ENCODE data around the gene LRRC37B.
"Not testable (repeated sequence)": the region's sequence is repeated elsewhere in the genome, so short reads cannot be mapped to it uniquely, and the experiment has no call there.

Gene LRRC37B

DNA sequence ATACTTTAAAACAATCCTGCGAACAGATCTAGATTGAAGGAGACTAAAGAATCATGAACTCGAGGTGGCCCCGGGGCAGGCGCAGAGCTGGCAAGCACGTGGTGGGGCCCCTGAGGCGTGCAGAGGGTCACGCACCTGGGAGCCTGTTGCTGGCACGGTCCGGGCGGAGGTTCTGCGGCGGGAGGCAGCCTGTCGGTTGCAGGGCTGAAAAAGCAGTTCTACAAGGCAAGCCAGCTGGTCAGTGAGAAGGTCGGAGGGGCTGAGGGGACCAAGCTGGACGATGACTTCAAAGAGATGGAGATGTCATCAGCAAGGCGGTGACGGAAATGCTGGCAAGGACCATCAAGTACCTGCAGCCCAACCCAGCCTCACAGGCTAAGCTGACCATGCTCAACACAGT is 33.1 kb downstream of the LRRC37B start:
- H3K4me1 ChIP-seq (ENCODE audit: control insufficient read depth, insufficient read depth, low read length); H3K4me3 ChIP-seq (ENCODE audit: insufficient read depth, low read depth, low read length); H3K27ac ChIP-seq (ENCODE audit: insufficient read depth, low read depth, low read length, poor library complexity, severe bottlenecking); H3K27me3 ChIP-seq (ENCODE audit: control insufficient read depth, insufficient read depth, low read length, poor library complexity, severe bottlenecking); H3K9me3 ChIP-seq (ENCODE audit: control insufficient read depth, low read length): not testable (repeated sequence)
- WGBS, 2 experiments, result 92 to 94% methylated on average over 17 of the region's 17 CpGs
- peaks cover 13% of the 10 kb centered on the region for H3K36me3 ChIP-seq (ENCODE audit: control insufficient read depth, insufficient read depth, low read length)

DNA sequence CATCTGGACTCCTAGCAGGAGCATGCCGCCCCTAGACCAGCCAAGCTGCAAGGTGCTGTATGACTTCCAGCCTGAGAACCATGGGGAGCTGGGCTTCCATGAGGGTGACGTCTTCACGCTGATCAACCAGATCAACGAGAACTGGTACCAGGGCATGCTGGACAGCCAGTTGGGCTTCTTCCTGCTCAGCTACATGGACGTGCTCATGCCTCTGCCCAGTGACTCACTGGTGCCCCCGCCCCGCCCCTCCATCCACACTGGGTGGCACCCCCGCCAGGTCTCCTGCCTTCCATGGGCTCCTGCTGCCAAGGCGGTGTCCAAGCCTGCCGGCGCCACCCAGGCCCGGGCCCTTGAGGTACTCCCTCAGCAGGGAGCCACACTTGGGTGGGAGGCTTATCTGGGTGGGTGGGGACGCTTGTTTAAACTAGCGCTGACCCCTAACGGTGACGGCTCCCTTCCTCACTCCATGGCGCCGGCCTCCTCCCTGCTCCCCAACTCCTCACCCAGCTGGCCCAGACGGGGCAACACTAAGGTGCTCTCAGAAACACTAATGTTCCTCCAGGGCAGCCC is 34.2 kb downstream of the LRRC37B start:
- H3K9me3 ChIP-seq (ENCODE audit: control insufficient read depth, low read length); H3K27ac ChIP-seq (ENCODE audit: insufficient read depth, low read depth, low read length, poor library complexity, severe bottlenecking); H3K4me3 ChIP-seq (ENCODE audit: insufficient read depth, low read depth, low read length); H3K36me3 ChIP-seq (ENCODE audit: control insufficient read depth, insufficient read depth, low read length); H3K27me3 ChIP-seq (ENCODE audit: control insufficient read depth, insufficient read depth, low read length, poor library complexity, severe bottlenecking); H3K4me1 ChIP-seq (ENCODE audit: control insufficient read depth, insufficient read depth, low read length): not testable (repeated sequence)
- 95 to 97% methylated on average over 19 of the region's 19 CpGs for WGBS, 2 experiments

GRCh38 chr17:32042266-32042665 is 35.1 kb downstream of the LRRC37B start:
- H3K4me1 ChIP-seq (ENCODE audit: control insufficient read depth, insufficient read depth, low read length); H3K4me3 ChIP-seq (ENCODE audit: insufficient read depth, low read depth, low read length); H3K36me3 ChIP-seq (ENCODE audit: control insufficient read depth, insufficient read depth, low read length); H3K27ac ChIP-seq (ENCODE audit: insufficient read depth, low read depth, low read length, poor library complexity, severe bottlenecking); H3K27me3 ChIP-seq (ENCODE audit: control insufficient read depth, insufficient read depth, low read length, poor library complexity, severe bottlenecking); H3K9me3 ChIP-seq (ENCODE audit: control insufficient read depth, low read length): not testable (repeated sequence)
- WGBS, 2 experiments, result 97 to 98% methylated on average over 10 of the region's 11 CpGs

- 94 to 96% methylated on average over 2 to 3 of the region's 3 CpGs for WGBS, 2 experiments
- H3K36me3 ChIP-seq (ENCODE audit: control insufficient read depth, insufficient read depth, low read length); H3K27ac ChIP-seq (ENCODE audit: insufficient read depth, low read depth, low read length, poor library complexity, severe bottlenecking); H3K4me1 ChIP-seq (ENCODE audit: control insufficient read depth, insufficient read depth, low read length); H3K9me3 ChIP-seq (ENCODE audit: control insufficient read depth, low read length); H3K4me3 ChIP-seq (ENCODE audit: insufficient read depth, low read depth, low read length); H3K27me3 ChIP-seq (ENCODE audit: control insufficient read depth, insufficient read depth, low read length, poor library complexity, severe bottlenecking): not testable (repeated sequence)
Measured at GRCh38 chr17:32045611-32046010, 38.4 kb downstream of the LRRC37B start.

DNA sequence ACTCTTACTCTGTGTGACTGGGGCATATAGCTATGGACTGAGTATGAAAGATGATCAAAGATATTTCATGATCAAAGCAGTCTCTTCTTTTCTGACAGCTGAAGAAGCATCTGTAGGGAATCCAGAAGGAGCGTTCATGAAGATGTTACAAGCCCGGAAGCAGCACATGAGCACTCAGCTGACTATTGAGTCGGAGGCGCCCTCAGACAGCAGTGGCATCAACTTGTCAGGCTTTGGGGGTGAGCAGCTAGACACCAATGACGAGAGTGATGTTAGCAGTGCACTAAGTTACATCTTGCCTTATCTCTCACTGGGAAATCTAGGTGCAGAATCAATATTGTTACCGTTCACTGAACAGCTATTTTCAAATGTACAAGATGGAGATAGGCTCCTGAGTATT is 40.5 kb downstream of the LRRC37B start:
- not testable (repeated sequence) for H3K27ac ChIP-seq (ENCODE audit: insufficient read depth, low read depth, low read length, poor library complexity, severe bottlenecking); H3K4me3 ChIP-seq (ENCODE audit: insufficient read depth, low read depth, low read length); H3K4me1 ChIP-seq (ENCODE audit: control insufficient read depth, insufficient read depth, low read length); H3K36me3 ChIP-seq (ENCODE audit: control insufficient read depth, insufficient read depth, low read length); H3K27me3 ChIP-seq (ENCODE audit: control insufficient read depth, insufficient read depth, low read length, poor library complexity, severe bottlenecking); H3K9me3 ChIP-seq (ENCODE audit: control insufficient read depth, low read length)
- WGBS, 2 experiments, result 96% methylated on average over 5 of the region's 6 CpGs

- H3K4me3 ChIP-seq (ENCODE audit: insufficient read depth, low read depth, low read length); H3K9me3 ChIP-seq (ENCODE audit: control insufficient read depth, low read length); H3K4me1 ChIP-seq (ENCODE audit: control insufficient read depth, insufficient read depth, low read length); H3K36me3 ChIP-seq (ENCODE audit: control insufficient read depth, insufficient read depth, low read length); H3K27ac ChIP-seq (ENCODE audit: insufficient read depth, low read depth, low read length, poor library complexity, severe bottlenecking); H3K27me3 ChIP-seq (ENCODE audit: control insufficient read depth, insufficient read depth, low read length, poor library complexity, severe bottlenecking): not testable (repeated sequence)
- WGBS, 2 experiments, result 50 to 98% methylated on average over 1 to 3 of the region's 4 CpGs
Measured at GRCh38 chr17:32054985-32055384, 47.8 kb downstream of the LRRC37B start.

DNA sequence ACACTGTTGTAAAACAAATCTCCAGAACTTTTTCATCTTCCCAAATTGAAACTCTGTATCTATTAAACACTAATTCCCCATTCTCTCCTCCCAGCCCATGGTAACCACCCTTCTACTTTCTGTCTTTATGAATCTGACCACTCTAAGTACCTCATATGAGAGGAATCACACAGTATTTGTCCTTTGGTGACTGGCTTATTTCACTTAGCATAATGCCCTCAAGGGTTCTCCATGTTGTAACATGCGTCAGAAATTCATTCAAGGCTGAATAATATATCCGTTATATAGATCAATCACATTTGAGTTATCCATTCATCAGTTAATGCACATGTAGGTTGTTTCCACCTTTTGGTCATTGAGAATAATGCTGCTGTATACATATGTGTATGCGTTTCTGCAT is 48.2 kb downstream of the LRRC37B start:
- not testable (repeated sequence) for H3K4me3 ChIP-seq (ENCODE audit: insufficient read depth, low read depth, low read length); H3K4me1 ChIP-seq (ENCODE audit: control insufficient read depth, insufficient read depth, low read length); H3K27ac ChIP-seq (ENCODE audit: insufficient read depth, low read depth, low read length, poor library complexity, severe bottlenecking); H3K36me3 ChIP-seq (ENCODE audit: control insufficient read depth, insufficient read depth, low read length); H3K9me3 ChIP-seq (ENCODE audit: control insufficient read depth, low read length); H3K27me3 ChIP-seq (ENCODE audit: control insufficient read depth, insufficient read depth, low read length, poor library complexity, severe bottlenecking)
- WGBS, 2 experiments, result 95 to 100% methylated on average over 1 to 2 of the region's 3 CpGs

DNA sequence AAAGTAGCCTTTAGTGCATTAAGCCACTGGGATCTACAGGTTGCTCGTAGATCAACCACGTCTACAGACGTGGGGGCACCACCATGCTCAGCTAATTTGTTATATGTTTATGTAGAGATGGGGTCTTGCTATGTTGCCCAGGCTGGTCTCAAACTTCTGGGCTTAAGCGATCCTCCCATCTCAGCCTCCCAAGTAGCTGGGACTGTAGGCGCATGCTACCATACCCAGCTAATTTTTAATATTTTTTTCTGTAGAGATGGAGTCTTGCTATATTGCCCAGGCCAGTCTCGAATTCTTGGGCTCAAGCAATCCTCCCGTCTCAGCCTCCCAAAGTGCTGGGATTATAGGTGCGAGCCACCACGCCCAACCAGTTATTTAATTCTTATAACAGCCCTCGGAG is 49.3 kb downstream of the LRRC37B start:
- H3K4me1 ChIP-seq (ENCODE audit: control insufficient read depth, insufficient read depth, low read length); H3K27me3 ChIP-seq (ENCODE audit: control insufficient read depth, insufficient read depth, low read length, poor library complexity, severe bottlenecking); H3K4me3 ChIP-seq (ENCODE audit: insufficient read depth, low read depth, low read length); H3K27ac ChIP-seq (ENCODE audit: insufficient read depth, low read depth, low read length, poor library complexity, severe bottlenecking); H3K9me3 ChIP-seq (ENCODE audit: control insufficient read depth, low read length); H3K36me3 ChIP-seq (ENCODE audit: control insufficient read depth, insufficient read depth, low read length): not testable (repeated sequence)
- 93 to 97% methylated on average over 7 of the region's 10 CpGs for WGBS, 2 experiments

DNA sequence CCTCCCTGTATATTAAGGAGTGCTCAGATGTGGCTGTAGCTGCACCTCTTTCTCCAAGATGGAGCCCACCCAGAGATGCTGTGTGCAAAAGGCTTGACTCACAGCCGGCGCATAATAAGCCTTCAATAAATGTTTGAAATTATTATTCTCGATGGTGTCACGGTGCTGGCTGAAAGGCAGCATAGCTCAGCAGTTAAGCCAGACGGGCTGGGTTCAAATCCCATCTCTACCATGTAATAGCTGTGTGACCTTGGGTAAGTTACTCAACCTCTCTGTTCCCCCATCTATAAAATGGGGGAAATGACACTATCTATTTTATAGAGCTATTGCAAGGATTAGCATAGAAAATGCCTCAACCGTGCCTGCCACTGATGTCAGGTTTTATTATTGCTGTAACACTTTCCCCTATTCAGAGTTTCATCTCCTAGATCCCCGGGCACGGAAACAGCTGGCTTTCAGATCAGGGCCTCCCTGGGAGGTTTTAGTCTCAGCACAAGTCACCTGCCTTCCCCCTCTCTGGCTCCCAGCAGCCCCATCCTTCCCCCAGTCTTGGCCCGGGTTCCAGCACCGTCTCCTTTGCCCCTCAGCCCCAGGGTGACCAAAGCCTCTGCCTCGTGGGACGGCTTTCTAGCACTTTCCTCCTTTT is 50.4 kb downstream of the LRRC37B start:
- not testable (repeated sequence) for H3K4me3 ChIP-seq (ENCODE audit: insufficient read depth, low read depth, low read length); H3K27me3 ChIP-seq (ENCODE audit: control insufficient read depth, insufficient read depth, low read length, poor library complexity, severe bottlenecking); H3K9me3 ChIP-seq (ENCODE audit: control insufficient read depth, low read length); H3K4me1 ChIP-seq (ENCODE audit: control insufficient read depth, insufficient read depth, low read length); H3K27ac ChIP-seq (ENCODE audit: insufficient read depth, low read depth, low read length, poor library complexity, severe bottlenecking); H3K36me3 ChIP-seq (ENCODE audit: control insufficient read depth, insufficient read depth, low read length)
- WGBS, 2 experiments, result 87 to 90% methylated on average over 8 to 10 of the region's 12 CpGs

GRCh38 chr17:32060695-32061094 is 53.5 kb downstream of the LRRC37B start:
- H3K36me3 ChIP-seq (ENCODE audit: control insufficient read depth, insufficient read depth, low read length); H3K4me1 ChIP-seq (ENCODE audit: control insufficient read depth, insufficient read depth, low read length); H3K9me3 ChIP-seq (ENCODE audit: control insufficient read depth, low read length); H3K4me3 ChIP-seq (ENCODE audit: insufficient read depth, low read depth, low read length); H3K27me3 ChIP-seq (ENCODE audit: control insufficient read depth, insufficient read depth, low read length, poor library complexity, severe bottlenecking); H3K27ac ChIP-seq (ENCODE audit: insufficient read depth, low read depth, low read length, poor library complexity, severe bottlenecking): not testable (repeated sequence)
- WGBS, 2 experiments, result 40% methylated on average over 3 of the region's 9 CpGs; no CpG with 5 or more reads in 1 of the 2 experiments

DNA sequence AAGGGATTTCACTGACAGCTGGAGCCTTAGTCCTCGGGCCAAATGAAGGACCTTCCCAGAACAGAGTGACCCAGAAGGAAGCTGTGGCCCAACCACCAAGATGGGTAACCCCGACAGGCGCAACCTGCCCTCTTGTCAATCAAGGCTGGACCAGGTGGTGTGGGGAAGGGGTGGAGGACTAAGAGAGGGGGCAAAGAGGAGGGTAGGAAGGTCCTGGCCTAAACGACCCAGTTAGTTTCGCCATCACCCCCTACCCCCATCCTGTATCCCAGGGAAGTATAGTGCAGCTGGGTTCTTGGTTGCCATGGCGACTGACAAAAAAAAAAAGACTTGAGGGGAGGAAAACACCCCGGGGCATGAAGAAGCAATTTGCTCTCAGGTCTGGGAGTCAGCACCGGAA is 54.7 kb downstream of the LRRC37B start:
- H3K9me3 ChIP-seq (ENCODE audit: control insufficient read depth, low read length), result not testable (repeated sequence)
- 50 to 54% methylated on average over 5 to 6 of the region's 8 CpGs for WGBS, 2 experiments

More for the DNA sequence above, 54.7 kb downstream of the LRRC37B start:
- H3K27me3 ChIP-seq (ENCODE audit: control insufficient read depth, insufficient read depth, low read length, poor library complexity, severe bottlenecking); H3K4me3 ChIP-seq (ENCODE audit: insufficient read depth, low read depth, low read length); H3K4me1 ChIP-seq (ENCODE audit: control insufficient read depth, insufficient read depth, low read length); H3K27ac ChIP-seq (ENCODE audit: insufficient read depth, low read depth, low read length, poor library complexity, severe bottlenecking); H3K36me3 ChIP-seq (ENCODE audit: control insufficient read depth, insufficient read depth, low read length): not testable (repeated sequence)
